Measurements from ENCODE around the gene NPAS3. TPM values are rescaled to one million over a fixed set of nuclear protein-coding genes. Genes with fewer than 3 reads are reported as not detected.

The NPAS3 gene
- total RNA-seq, 1 donor from 2014 or later = 22.0 TPM

GRCh38 chr14:32939254-32940065, 781 bp downstream of the NPAS3 start:
- FAIRE-seq = no peak
- peak; percentile 67 to 75 for DNase-seq (ENCODE audit: low spot score in 2 of 2)

- peak; percentile 14 to 35 for DNase-seq (ENCODE audit: low spot score in 2 of 2)
- no peak for FAIRE-seq
These were observed 1.5 kb downstream of the NPAS3 start for GRCh38 chr14:32940066-32940651.

- FAIRE-seq = peak; percentile 33
These were observed 2.3 kb downstream of the NPAS3 start for GRCh38 chr14:32940711-32941667.

GRCh38 chr14:32941668-32942065, 3.0 kb downstream of the NPAS3 start:
- no peak for DNase-seq (ENCODE audit: low spot score in 2 of 2)
- FAIRE-seq = no peak

More at GRCh38 chr14:32940711-32941667, 2.3 kb downstream of the NPAS3 start:
- peak in 1 of 2 donors; percentile 15 for DNase-seq (ENCODE audit: low spot score in 2 of 2)

- DNase-seq (ENCODE audit: low spot score in 2 of 2) (no peak), FAIRE-seq (no peak)
These were observed 8.4 kb downstream of the NPAS3 start for GRCh38 chr14:32947081-32947480.

- FAIRE-seq = no peak
- no peak for DNase-seq (ENCODE audit: low spot score in 2 of 2)
These were observed 9.1 kb downstream of the NPAS3 start for GRCh38 chr14:32947792-32948191.

GRCh38 chr14:32950584-32950983, 11.9 kb downstream of the NPAS3 start:
- DNase-seq (ENCODE audit: low spot score in 2 of 2) (no peak), FAIRE-seq (no peak)

GRCh38 chr14:32967421-32967820, 28.7 kb downstream of the NPAS3 start:
- no peak for FAIRE-seq
- DNase-seq (ENCODE audit: low spot score in 2 of 2) = no peak

GRCh38 chr14:32968972-32969544, 30.4 kb downstream of the NPAS3 start:
- FAIRE-seq (no peak), DNase-seq (ENCODE audit: low spot score in 2 of 2) (no peak)

- DNase-seq (ENCODE audit: low spot score in 2 of 2) (no peak), FAIRE-seq (no peak)
These were observed 39.2 kb downstream of the NPAS3 start for GRCh38 chr14:32977913-32978312.

GRCh38 chr14:32978691-32979255, 40.1 kb downstream of the NPAS3 start:
- FAIRE-seq (no peak), DNase-seq (ENCODE audit: low spot score in 2 of 2) (no peak)

- DNase-seq (ENCODE audit: low spot score in 2 of 2) (no peak), FAIRE-seq (no peak)
These were observed 41.7 kb downstream of the NPAS3 start for GRCh38 chr14:32980178-32980901.

GRCh38 chr14:32980902-32981501, 42.3 kb downstream of the NPAS3 start:
- DNase-seq (ENCODE audit: low spot score in 2 of 2) (no peak), FAIRE-seq (no peak)

GRCh38 chr14:32984241-32984930, 45.7 kb downstream of the NPAS3 start:
- no peak for DNase-seq (ENCODE audit: low spot score in 2 of 2)
- FAIRE-seq = no peak

GRCh38 chr14:32985866-32986265, 47.2 kb downstream of the NPAS3 start:
- no peak for FAIRE-seq

GRCh38 chr14:32986791-32987540, 48.3 kb downstream of the NPAS3 start:
- DNase-seq (ENCODE audit: low spot score in 2 of 2) = peak; percentile 21 to 42
- FAIRE-seq = peak; percentile 30

More at GRCh38 chr14:32985866-32986265, 47.2 kb downstream of the NPAS3 start:
- no peak for DNase-seq (ENCODE audit: low spot score in 2 of 2)

GRCh38 chr14:32991691-32992090, 53.0 kb downstream of the NPAS3 start:
- no peak for FAIRE-seq
- no peak for DNase-seq (ENCODE audit: low spot score in 2 of 2)

- DNase-seq (ENCODE audit: low spot score in 2 of 2) (no peak), FAIRE-seq (no peak)
These were observed 55.2 kb downstream of the NPAS3 start for GRCh38 chr14:32993921-32994320.

All from frontal cortex (tissue), 4 donors.